NCI-H1417 treated with DMSO at 0.1 percent for 48 hours (cell line): ENCODE results near the gene MAGI1.

Source experiments
- DNase-seq: peaks from one replicate; lab custom pipeline; 2025; lab: John Stamatoyannopoulos, UW

The MAGI1 gene

GRCh38 chr3:65409176-65409569 lies 629.5 kb downstream of the MAGI1 start:
- no peak for DNase-seq

- DNase-seq: no peak
Observed at GRCh38 chr3:65408531-65409175, 630.1 kb downstream of the MAGI1 start.

DNA sequence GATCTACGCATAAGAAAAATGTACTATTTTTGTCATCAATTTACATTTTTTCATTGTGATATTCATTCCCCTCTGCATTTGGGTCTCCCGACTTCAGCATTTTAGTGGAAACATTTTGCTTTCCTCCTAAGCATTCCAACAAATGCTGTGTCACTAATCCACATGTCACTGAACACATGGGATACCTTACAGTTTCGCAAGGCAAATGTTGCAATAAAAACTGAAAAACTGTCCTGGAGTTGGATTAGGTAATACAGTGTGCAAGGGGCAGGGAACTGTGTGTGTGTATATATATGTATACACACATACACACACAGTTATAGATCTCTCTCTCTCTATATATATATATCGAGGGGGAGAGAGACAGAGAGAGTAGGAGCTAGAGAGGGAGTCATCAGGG lies 632.2 kb downstream of the MAGI1 start:
- no peak for DNase-seq

- DNase-seq: no peak
Observed at GRCh38 chr3:65402597-65402996, 636.1 kb downstream of the MAGI1 start.

DNA sequence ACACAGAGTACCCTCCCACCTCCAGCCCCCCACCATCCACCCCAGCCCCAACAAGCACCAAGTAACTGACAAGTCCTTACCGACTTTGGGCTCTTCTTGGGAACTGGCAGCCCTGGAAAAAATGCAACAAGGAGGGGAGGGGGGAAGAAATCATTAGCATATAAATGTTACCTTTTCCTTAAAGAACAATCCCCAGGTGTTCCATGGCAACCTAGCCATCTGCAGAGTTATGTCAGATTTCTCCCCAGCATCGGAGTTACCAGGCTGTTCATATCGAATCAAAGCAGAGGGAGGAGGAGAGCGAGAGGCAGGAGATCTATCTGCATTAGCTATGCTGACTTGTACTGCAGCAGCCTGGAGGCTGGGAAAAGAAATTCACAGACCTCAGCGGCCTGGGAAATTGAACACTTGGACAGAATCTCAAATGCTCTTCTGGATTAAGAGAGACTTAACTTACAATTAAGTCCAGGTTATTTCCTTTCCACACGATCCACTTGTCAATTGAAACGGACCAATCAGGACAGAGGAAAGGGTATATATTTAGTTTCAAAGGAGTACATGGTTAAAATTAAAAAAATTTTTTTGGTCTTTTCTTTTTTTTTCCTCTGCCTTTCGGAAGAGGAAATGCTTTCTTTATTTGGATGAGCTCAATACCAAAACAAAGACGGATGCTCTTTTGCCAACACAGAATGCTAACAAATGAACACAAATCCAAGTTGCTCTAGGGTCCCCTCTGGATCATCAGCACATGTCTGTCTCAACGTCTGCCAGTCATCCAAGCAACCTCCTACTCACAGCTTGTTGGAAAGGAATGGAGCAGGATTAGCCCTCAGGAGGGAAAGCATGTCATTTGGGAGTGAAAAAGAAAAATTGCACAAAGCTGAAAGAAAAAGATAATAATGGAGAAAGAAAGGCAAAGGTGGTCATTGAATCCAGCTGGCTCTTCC lies 637.1 kb downstream of the MAGI1 start:
- DNase-seq: no peak

- DNase-seq: no peak
Observed at GRCh38 chr3:65400899-65401298, 637.8 kb downstream of the MAGI1 start.

GRCh38 chr3:65398953-65399352 lies 639.8 kb downstream of the MAGI1 start:
- DNase-seq: no peak

DNA sequence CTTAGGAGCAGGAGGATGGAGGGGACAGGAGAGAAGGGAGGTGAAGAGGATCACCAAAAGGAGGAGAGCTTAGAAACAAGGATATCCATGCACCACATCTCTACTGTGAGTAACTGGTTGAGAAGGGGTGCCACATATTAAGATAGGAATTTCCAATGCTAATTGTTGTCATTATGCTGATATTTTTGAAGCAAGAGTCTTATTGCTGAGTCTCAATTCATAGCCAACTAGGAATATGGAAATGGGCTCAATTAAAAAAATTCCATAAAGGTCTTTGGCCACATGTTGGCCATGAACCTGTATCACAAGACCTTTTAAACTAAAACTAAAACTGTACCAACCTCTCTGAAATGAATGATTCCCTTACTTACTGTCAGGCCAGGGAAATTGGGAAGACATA lies 642.6 kb downstream of the MAGI1 start:
- DNase-seq: no peak

GRCh38 chr3:65391068-65391467 lies 647.6 kb downstream of the MAGI1 start:
- DNase-seq: no peak

- no peak for DNase-seq
Observed at GRCh38 chr3:65385805-65386204, 652.9 kb downstream of the MAGI1 start.

DNA sequence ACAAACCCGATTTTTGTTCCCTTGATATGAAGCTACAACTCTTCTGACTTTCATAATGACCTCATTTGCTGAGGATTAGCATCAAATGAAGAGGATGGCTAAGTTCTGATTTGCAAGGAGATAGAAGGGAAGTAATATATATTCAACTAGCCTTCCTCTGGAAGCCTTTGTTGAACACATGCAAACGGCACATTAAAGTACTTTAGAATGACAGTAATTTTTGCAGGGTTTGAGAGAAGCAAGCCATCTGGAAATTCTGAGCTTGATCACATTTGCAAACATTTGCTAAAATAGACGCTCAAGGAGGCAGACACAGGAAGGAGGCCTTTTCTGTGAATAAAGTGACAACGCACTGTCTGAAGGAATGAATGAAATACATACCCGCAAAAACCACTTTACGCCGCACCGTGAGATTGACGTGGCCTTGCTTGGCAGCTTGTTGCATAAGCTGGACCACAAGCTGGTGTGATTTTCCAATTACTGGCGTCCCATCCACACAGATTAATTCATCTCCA lies 657.2 kb downstream of the MAGI1 start:
- DNase-seq: no peak

- DNase-seq: no peak
Observed at GRCh38 chr3:65379223-65379622, 659.5 kb downstream of the MAGI1 start.

DNA sequence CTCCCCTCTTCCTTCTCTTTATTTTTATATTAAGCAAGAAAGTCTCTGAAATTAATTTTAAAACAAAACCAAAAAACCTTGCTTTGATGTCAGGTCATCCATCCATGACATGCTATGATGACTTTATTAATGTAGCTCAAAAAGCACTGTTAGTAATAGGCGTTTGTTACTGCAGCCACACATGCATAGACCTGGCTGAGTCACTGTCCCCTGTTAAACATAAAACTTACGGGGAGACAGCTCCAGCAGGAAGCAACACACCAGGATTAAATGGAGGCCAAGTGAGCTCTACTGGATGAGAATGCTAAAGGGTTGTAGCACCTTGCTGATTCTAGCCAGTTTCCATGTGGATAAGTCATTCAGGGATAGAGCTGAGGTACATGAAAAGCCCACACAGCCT lies 661.1 kb downstream of the MAGI1 start:
- no peak for DNase-seq

DNA sequence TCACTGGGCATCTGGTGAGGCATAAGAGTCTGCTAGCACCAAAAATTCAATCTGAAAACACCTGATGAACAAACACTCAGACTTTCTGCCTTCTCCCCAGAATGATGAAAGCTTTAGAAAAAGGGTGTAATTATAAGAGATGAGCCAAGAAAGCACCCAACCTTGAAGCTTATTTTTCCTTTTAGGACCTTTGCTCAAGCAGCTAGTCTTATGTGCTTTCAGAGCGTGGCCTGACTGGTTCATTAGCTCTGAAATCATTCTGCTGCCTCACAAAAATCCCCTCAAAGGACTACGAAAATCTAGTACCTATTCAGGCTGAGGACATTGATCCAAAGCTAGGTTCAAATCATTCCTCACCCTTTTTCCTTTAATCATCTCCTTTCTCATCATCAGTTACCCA lies 662.3 kb downstream of the MAGI1 start:
- no peak for DNase-seq

GRCh38 chr3:65371053-65371452 lies 667.7 kb downstream of the MAGI1 start:
- no peak for DNase-seq

DNA sequence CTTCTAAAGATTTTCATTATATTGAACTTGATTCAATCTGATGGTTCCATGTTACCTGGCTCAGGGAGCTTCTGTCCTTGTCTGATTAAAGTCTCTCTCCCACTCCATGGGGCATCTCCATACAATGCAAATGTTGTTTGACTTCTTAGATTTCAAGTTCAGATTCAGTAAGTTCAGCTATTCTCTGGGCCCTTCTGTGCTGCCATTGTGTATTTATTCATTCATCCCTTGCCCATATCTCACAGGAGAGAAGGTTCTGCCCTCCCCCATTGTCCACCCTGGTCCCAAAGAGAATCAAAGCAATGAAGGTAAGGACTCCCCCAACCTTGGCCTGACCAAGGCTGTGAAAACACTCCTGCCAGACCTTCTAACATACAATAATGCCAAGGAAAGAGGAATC lies 669.9 kb downstream of the MAGI1 start:
- DNase-seq: no peak

- no peak for DNase-seq
Observed at GRCh38 chr3:65362688-65363087, 676.0 kb downstream of the MAGI1 start.

DNA sequence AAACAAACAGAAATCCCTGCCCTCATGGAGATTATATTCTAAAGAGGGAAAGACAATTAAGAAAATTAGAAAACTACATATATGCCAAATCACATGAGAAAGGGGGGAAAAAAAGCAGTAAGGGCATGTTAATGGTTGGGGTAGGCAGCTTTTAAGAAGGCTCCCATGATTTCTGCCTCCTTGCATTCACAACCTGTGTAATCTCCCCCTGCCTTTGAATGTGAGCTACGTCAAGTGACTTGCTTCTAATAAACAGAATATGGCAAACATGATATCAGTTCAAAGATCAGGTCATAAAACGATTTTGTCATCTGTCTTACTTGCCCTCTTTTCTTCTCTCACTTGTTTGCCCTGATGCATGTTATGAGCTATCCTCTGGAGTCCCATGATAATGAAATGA lies 677.3 kb downstream of the MAGI1 start:
- no peak for DNase-seq

DNA sequence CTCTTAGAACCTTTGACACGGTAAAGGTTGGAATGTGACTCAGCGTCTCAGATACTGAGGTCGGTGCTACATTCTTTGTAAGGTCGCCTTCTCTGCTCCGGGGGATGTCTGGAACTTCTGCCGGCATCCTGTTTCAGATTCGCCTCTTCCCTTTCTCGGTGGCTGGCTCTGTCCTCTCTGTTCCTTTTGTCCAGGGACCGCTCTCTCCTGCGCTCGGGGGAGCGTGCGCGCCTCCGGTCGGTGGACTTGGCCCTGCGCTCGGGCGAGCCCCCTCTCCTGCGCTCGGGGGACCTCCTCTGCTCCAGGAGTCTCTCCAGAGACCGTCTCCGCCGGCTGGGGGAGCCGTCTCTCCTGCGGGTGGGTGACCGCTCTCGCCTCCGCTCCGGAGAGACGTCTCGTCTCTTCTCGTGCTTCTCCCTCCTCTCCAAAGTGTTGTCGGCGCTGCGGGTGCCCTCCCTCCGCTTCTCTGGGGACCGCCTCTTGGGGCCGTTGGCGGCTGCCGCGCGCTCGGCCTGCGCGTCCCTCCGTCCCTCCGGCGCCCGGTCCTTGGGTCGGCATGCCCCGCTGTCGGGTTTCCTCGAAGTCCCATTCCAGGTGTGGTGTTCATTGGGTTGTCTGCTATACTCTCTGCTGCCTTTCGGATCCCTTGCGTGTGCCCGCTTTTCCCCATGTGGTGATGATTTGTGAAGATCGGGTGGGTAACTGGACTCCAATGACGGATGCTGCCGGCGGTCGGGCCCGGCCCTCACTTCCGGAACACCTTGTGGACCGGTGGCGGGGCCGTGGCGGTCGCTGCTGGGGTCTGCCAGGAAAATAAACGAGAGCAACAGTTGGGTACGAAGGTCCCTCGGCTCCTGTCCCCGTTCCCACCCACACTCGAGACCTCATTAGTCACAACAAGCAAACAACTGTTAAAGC lies 682.1 kb downstream of the MAGI1 start:
- no peak for DNase-seq

GRCh38 chr3:65354880-65355279 lies 683.8 kb downstream of the MAGI1 start:
- no peak for DNase-seq

DNA sequence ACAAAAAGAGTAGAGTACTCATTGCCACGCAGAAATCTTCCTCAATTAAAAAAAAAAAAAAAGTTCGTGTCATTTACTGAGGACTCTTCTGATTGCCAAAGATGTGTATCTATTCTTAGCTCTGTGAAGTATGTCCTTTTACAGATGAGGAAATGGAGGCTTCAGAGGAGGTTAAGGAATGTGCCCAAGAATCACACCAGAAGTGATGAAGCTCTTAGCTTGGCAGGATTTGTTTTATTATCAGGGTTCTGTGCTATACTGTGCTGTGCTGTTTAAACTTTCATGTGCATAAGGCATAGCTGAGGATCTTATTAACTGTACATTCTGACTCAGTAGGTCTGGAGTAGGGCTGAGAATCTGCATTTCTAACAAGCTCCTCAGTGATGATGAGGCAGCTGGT lies 685.8 kb downstream of the MAGI1 start:
- DNase-seq: no peak

GRCh38 chr3:65351753-65352152 lies 687.0 kb downstream of the MAGI1 start:
- no peak for DNase-seq
